Measurements from ENCODE around the gene TAMALIN. TPM values are rescaled to one million over a fixed set of nuclear protein-coding genes. Genes with fewer than 3 reads are reported as not detected.
A peak's percentile ranks its signal among the peaks of the same experiment; 100 is the strongest.

TAMALIN gene
- total RNA-seq, 2 experiments from 2014 or later: 26.0 to 26.4 TPM

DNA sequence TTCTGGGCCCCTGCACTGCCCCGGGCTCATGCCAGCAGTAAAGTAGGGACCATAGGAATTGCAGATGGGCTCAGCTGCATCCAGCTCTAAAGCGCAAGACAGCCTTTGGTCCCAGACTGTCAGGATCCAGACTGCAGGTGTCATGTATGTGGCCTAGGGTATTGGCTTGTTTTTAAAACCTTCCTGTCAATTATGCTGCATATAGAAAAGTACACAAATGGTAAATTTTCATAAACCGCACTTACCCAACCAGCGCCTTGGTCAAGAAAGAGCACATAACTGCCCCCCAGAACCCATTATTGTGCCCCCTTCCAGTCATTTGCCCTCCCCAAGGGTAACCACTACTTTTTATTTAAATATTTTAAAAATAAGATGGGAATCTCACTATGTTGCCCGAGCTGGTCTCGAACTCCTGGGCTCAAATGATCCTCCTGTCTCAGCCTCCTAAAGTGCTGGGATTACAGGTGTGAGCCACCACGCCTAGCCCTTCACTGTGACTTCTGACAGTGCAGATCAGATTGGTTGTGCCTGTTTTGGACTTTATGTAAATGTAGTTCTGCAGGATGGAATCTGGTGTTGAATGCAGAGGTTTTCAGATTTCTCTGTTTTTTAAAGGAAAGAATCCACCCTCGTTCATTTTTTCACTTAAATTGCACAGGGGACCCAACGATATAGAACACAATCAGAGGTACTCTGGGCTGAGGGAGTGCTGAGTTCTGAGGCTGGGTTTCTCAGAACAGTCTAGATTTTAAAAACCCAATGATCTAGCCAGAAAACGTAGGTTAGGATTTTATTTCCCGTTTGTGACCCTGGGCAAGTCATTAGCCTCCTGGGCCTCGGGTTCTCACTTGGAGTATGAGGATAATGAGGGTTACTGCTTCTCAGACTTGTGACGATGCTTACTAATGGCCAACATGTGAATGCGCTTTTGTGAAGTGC is 51.2 kb downstream of the TAMALIN start:
- Mint-ChIP-seq H3K27ac (peak overlapping the region; percentile 25), H3K4me1 (ENCODE audit: low read depth) (peaks cover 13% of the 10 kb centered on the region), H3K36me3 (ENCODE audit: low read depth) (peaks cover 45% of the 10 kb centered on the region), H3K27me3 (no peaks in the 10 kb centered on the region), H3K4me3 (no peak overlapping the region), H3K9me3 (no peaks in the 10 kb centered on the region)
- ChIA-PET CTCF (interaction anchor here (1.0 to 27.5 kb wide), 7 partner anchors 10 to 62 kb away, joined by 3 to 602 read pairs (median 5); partner anchors contain the start of gene ATG101), POLR2A (no interaction called here)
- intact Hi-C loops (cut with micrococcal nuclease): no loop called here
- no peak for ATAC-seq
- TF ChIP-seq, protein P1, sequence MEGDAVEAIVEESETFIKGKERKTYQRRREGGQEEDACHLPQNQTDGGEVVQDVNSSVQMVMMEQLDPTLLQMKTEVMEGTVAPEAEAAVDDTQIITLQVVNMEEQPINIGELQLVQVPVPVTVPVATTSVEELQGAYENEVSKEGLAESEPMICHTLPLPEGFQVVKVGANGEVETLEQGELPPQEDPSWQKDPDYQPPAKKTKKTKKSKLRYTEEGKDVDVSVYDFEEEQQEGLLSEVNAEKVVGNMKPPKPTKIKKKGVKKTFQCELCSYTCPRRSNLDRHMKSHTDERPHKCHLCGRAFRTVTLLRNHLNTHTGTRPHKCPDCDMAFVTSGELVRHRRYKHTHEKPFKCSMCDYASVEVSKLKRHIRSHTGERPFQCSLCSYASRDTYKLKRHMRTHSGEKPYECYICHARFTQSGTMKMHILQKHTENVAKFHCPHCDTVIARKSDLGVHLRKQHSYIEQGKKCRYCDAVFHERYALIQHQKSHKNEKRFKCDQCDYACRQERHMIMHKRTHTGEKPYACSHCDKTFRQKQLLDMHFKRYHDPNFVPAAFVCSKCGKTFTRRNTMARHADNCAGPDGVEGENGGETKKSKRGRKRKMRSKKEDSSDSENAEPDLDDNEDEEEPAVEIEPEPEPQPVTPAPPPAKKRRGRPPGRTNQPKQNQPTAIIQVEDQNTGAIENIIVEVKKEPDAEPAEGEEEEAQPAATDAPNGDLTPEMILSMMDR (IDR thresholded peaks at IDR 0.05): no peak
- no peak for DNase-seq

DNA sequence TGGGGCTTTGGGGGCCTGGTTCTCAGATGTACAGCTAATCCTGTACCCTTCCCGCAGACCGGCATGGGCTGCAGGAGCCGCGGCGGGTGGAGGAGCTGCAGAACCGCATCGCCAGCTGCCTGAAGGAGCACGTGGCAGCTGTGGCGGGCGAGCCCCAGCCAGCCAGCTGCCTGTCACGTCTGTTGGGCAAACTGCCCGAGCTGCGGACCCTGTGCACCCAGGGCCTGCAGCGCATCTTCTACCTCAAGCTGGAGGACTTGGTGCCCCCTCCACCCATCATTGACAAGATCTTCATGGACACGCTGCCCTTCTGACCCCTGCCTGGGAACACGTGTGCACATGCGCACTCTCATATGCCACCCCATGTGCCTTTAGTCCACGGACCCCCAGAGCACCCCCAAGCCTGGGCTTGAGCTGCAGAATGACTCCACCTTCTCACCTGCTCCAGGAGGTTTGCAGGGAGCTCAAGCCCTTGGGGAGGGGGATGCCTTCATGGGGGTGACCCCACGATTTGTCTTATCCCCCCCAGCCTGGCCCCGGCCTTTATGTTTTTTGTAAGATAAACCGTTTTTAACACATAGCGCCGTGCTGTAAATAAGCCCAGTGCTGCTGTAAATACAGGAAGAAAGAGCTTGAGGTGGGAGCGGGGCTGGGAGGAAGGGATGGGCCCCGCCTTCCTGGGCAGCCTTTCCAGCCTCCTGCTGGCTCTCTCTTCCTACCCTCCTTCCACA is 52.0 kb downstream of the TAMALIN start:
- TF ChIP-seq, protein P1 (IDR thresholded peaks at IDR 0.05): no peak
- Mint-ChIP-seq H3K36me3 (ENCODE audit: low read depth) (peaks cover 38% of the 10 kb centered on the region), H3K4me3 (no peak overlapping the region), H3K27me3 (no peaks in the 10 kb centered on the region), H3K4me1 (ENCODE audit: low read depth) (peaks cover 6% of the 10 kb centered on the region), H3K27ac (no peak overlapping the region), H3K9me3 (no peaks in the 10 kb centered on the region)
- CTCF ChIA-PET: interaction anchor here (1.2 to 27.5 kb wide), 6 partner anchors 8 to 33 kb away, joined by 3 to 602 read pairs (median 5); partner anchors contain the start of genes ATG101 and NR4A1
- DNase-seq (no peak), ATAC-seq (no peak)
- intact Hi-C loops (cut with micrococcal nuclease): no loop called here
- POLR2A ChIA-PET: interaction anchor here (0.9 to 1.0 kb wide), 2 partner anchors 11 to 186 kb away, joined by 3 read pairs; partner anchors contain the start of gene ATG101

DNA sequence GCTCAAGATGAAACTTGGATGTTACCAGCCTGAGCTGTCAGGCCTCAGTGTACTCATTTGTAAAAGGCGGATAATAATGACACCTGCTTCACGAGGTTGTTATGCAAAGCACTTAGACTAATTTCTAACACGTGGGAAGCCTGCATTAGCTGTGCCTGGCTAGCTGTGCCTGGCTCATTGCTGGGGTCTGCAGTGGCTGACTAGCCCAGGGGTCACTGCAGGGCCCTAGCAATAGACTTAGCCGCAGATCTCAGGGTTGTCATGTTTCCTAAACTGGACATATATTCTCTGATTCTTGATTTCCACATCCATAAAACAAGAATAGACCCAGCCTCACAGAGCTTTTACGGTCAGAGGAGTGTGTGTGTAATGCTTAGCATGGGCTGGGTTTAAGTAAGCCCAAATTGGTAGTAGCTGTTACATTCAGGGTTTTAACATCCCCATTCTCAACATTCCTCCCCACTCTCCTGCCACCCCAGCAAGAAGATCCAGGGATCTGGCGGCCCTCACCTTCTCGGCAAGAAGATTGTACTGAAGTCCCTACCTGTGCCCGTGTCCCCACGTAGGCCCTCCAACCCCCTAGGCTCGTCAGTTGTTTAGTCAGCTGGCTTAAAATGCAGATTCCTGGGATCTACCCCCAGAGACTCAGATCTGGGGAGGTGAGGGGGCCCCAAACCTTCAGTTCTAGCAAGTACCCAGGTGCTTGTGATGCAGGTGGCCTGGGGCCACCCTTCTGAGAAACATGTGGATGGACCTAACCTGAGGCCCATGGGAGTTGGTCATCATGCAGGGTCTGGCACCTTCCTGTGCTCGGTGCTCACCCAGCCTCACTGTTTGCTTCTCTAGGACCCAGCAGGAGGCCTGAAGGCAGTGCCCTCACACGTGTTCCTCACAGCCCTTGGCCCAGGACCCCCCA is 53.1 kb downstream of the TAMALIN start:
- H3K9me3 Mint-ChIP-seq: no peaks in the 10 kb centered on the region
- no peak overlapping the region for H3K27ac Mint-ChIP-seq
- CTCF ChIA-PET: interaction anchor here (1.2 to 27.5 kb wide), 6 partner anchors 8 to 63 kb away, joined by 3 to 602 read pairs (median 5); partner anchors contain the start of genes ATG101 and NR4A1
- DNase-seq (no peak), ATAC-seq (no peak)
- intact Hi-C loops (cut with micrococcal nuclease): no loop called here
- TF ChIP-seq, protein P1 (IDR thresholded peaks at IDR 0.05): no peak
- POLR2A ChIA-PET: interaction anchor here (1.0 to 1.6 kb wide), 2 partner anchors 11 to 185 kb away, joined by 3 read pairs; no protein-coding TSS in a partner anchor
- H3K4me1 Mint-ChIP-seq (ENCODE audit: low read depth): no peaks in the 10 kb centered on the region
- peaks cover 33% of the 10 kb centered on the region for H3K36me3 Mint-ChIP-seq (ENCODE audit: low read depth)
- H3K27me3 Mint-ChIP-seq: no peaks in the 10 kb centered on the region
- H3K4me3 Mint-ChIP-seq: no peak overlapping the region

DNA sequence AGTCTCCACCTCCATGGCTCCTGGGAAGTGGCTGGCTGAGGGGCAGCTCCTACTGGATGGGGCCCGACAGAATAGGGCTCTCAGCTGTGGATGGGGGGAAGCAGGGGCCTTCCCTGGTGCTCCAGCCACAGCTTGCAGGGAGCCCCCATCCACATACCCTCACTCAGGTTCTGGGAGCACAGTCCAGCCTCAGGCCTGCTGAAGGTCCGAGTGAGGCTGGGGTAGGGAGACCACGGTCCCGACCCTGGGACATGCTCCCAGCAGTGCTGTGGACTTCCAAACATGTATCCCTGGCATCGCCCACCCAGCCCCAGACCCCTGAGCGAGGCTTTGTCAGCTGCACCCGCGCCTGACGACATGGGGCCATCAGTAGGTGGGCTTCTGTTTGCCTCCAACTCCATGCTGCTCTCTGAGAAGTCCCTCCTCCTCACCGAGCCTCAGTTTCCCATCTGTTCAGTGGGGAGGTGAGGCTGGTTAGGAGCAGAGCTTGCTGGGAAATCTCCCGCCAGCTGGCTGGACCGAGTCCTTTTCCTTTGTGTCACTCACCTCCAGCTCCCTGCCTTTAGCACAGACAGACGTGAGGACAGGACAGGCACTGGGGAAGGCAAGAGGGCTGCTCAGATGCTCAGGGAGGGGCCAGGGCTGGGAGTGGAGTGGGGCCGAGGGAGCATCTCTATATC is 53.9 kb downstream of the TAMALIN start:
- POLR2A ChIA-PET: interaction anchor here (1.6 kb wide), 1 partner anchor 12 kb away, joined by 3 read pairs; no protein-coding TSS in a partner anchor
- Mint-ChIP-seq H3K9me3 (no peaks in the 10 kb centered on the region), H3K4me1 (ENCODE audit: low read depth) (no peaks in the 10 kb centered on the region), H3K27ac (no peak overlapping the region), H3K27me3 (peaks cover 1% of the 10 kb centered on the region), H3K4me3 (no peak overlapping the region), H3K36me3 (ENCODE audit: low read depth) (peaks cover 29% of the 10 kb centered on the region)
- CTCF ChIA-PET: interaction anchor here (0.7 to 27.5 kb wide), 6 partner anchors 9 to 62 kb away, joined by 3 to 602 read pairs (median 3); partner anchors contain the start of gene ATG101
- intact Hi-C loops (cut with micrococcal nuclease): no loop called here
- TF ChIP-seq, protein P1 (IDR thresholded peaks at IDR 0.05): no peak
- ATAC-seq (no peak), DNase-seq (no peak)
